MM.1S (cell line): ENCODE results near the gene P4HA1.

Source experiments
- EZH2 ChIP-seq: fragments of 300-600 bp; sonication (generic); optimal IDR thresholded peaks from 2 replicates; pipeline ENCODE3; 2017; ENCODE audit warnings: low read depth, mild to moderate bottlenecking, antibody characterized with exemption, low read length, mixed read lengths
- EZH2phosphoT487 ChIP-seq: fragments of 300-600 bp; sonication (generic); IDR thresholded peaks from 2 replicates; pipeline ENCODE4 v1.6.1; 2018; ENCODE audit warnings: antibody characterized with exemption, low read length
- TF ChIP-seq, protein P1 (sequence below): fragments of 300-600 bp; sonication (generic); IDR thresholded peaks from 2 replicates; pipeline ENCODE4 v1.5.1; 2016; ENCODE audit warnings: antibody characterized with exemption, low read length, mixed read lengths

GRCh38 chr10:73141603-73142002 lies 44.9 kb upstream of the P4HA1 start:
- TF ChIP-seq EZH2 (no peak), EZH2phosphoT487 (no peak)
- TF ChIP-seq, protein P1, sequence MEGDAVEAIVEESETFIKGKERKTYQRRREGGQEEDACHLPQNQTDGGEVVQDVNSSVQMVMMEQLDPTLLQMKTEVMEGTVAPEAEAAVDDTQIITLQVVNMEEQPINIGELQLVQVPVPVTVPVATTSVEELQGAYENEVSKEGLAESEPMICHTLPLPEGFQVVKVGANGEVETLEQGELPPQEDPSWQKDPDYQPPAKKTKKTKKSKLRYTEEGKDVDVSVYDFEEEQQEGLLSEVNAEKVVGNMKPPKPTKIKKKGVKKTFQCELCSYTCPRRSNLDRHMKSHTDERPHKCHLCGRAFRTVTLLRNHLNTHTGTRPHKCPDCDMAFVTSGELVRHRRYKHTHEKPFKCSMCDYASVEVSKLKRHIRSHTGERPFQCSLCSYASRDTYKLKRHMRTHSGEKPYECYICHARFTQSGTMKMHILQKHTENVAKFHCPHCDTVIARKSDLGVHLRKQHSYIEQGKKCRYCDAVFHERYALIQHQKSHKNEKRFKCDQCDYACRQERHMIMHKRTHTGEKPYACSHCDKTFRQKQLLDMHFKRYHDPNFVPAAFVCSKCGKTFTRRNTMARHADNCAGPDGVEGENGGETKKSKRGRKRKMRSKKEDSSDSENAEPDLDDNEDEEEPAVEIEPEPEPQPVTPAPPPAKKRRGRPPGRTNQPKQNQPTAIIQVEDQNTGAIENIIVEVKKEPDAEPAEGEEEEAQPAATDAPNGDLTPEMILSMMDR: no peak
